Measurements from ENCODE around the gene IFRD1. TPM values are rescaled to one million over a fixed set of nuclear protein-coding genes. Genes with fewer than 3 reads are reported as not detected.
A peak's percentile ranks its signal among the peaks of the same experiment; 100 is the strongest.
"Not testable (repeated sequence)": the region's sequence is repeated elsewhere in the genome, so short reads cannot be mapped to it uniquely, and the experiment has no call there.

The IFRD1 gene
- total RNA-seq, 1 experiment from 2014 or later: 54.1 TPM

GRCh38 chr7:112510001-112510742, 59.9 kb downstream of the IFRD1 start:
- DNase-seq: no peak
- Histone ChIP-seq H3K27me3 (ENCODE audit: control insufficient read depth, insufficient read depth, low read length) (no peaks in the 10 kb centered on the region; the same call in 1 of the 2 replicates), H3K4me3 (ENCODE audit: insufficient read depth, low read depth, low read length) (no peak overlapping the region), H3K36me3 (replicated peaks; ENCODE audit: control insufficient read depth, insufficient read depth, low read length) (no peaks in the 10 kb centered on the region)

DNA sequence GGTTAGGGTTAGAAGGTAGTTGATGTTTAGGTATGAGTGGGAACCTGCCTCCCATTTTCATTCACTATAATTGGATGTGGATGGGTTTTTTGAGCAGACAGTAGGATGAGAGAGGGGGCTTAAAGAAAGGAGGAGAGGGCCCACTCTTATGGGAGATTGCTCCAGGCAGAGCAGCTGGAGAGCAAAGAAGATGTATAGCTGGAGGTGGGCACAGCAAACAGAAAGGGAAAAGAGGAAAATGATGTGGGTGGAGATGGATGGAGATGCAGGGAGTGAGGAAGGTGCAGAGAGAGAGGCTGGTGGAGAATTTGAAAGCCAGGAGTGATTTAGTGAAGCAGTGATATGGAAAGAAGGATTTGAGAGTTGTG, 60.5 kb downstream of the IFRD1 start:
- no peaks in the 10 kb centered on the region; the same call in 1 of the 2 replicates for H3K27me3 ChIP-seq (ENCODE audit: control insufficient read depth, insufficient read depth, low read length)
- no peaks in the 10 kb centered on the region for H3K36me3 ChIP-seq (replicated peaks; ENCODE audit: control insufficient read depth, insufficient read depth, low read length)
- H3K4me3 ChIP-seq (ENCODE audit: insufficient read depth, low read depth, low read length): no peak overlapping the region
- no peak for DNase-seq

DNA sequence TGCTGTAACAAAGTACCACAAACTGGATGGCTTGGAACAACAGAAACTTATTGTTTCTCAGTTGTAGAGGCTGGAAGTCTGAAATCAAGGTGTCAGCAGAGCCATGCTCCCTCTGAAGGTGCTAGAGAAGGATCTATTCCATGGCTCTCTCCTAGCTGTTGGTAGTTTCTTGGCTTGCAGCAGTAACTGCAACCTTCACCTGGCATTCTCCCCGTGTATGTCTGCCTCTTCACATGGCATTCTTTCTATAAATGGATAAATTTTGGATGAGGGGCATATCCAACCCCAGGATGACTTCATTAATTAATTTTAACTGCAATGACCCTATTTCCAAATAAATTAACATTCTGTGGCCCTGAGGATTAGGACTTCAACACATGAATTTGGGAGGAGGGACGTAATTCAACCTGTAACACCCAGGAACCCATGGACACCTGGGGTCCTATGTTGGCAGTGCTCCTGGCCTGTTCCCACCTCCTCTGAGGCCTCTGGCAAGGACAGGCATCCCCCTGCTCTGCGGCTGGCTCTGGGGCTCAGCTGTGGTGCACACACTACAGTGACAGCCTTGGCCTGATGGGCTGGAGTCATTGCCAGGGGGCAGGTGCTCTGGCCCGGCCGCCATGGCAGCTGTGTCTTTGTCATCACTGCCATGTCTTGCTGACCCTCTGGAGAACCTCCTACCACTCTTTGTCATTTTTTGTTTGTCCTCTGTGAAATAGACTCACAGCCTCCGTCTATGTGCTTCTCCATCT, 61.4 kb downstream of the IFRD1 start:
- H3K27me3 ChIP-seq (ENCODE audit: control insufficient read depth, insufficient read depth, low read length): no peaks in the 10 kb centered on the region; the same call in 1 of the 2 replicates
- H3K36me3 ChIP-seq (replicated peaks; ENCODE audit: control insufficient read depth, insufficient read depth, low read length): no peaks in the 10 kb centered on the region
- no peak for DNase-seq
- H3K4me3 ChIP-seq (ENCODE audit: insufficient read depth, low read depth, low read length): no peak overlapping the region

DNA sequence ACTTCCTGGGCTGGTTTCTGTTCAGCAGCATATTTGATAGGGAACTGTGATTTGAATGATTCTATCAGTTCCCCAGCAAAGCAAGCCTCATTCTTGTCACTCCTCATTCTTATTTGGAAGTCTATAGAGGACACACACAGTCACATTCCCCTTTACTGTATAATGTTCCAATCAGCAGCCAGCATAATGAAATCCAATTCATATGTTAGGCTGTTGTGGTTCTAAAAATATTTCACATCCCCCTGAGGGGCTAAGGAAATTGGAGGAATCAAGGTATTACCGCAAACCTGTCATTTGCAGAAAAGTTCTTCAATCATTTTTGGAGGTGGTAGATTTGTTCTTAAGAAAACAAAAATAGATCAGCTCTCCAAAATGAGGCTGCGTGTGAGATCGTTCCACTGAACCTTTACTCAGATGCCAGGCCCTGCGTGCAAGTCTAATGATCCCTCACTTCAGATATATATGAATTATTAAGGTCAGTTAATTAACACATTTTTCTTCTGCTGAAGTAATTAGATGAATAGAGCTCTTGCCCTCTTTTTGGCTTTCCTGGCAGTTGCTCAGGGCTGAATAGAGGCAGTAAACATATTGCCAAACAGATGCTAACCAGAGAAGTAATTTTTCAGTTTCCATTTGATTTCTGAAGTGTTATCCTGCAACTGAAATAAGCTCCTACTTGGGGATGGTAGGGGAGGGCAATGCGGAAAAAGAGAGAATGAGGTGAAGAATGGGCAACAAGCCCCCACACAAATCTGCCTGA, 62.4 kb downstream of the IFRD1 start:
- no peaks in the 10 kb centered on the region; the same call in 1 of the 2 replicates for H3K27me3 ChIP-seq (ENCODE audit: control insufficient read depth, insufficient read depth, low read length)
- H3K36me3 ChIP-seq (replicated peaks; ENCODE audit: control insufficient read depth, insufficient read depth, low read length): no peaks in the 10 kb centered on the region
- no peak for DNase-seq
- H3K4me3 ChIP-seq (ENCODE audit: insufficient read depth, low read depth, low read length): no peak overlapping the region

GRCh38 chr7:112515989-112516388, 65.7 kb downstream of the IFRD1 start:
- DNase-seq: peak; percentile 40
- Histone ChIP-seq H3K27me3 (ENCODE audit: control insufficient read depth, insufficient read depth, low read length) (no peaks in the 10 kb centered on the region; the same call in 1 of the 2 replicates), H3K36me3 (replicated peaks; ENCODE audit: control insufficient read depth, insufficient read depth, low read length) (no peaks in the 10 kb centered on the region), H3K4me3 (ENCODE audit: insufficient read depth, low read depth, low read length) (no peak overlapping the region)

GRCh38 chr7:112516418-112516817, 66.2 kb downstream of the IFRD1 start:
- not testable (repeated sequence) for H3K36me3 ChIP-seq (replicated peaks; ENCODE audit: control insufficient read depth, insufficient read depth, low read length)

DNA sequence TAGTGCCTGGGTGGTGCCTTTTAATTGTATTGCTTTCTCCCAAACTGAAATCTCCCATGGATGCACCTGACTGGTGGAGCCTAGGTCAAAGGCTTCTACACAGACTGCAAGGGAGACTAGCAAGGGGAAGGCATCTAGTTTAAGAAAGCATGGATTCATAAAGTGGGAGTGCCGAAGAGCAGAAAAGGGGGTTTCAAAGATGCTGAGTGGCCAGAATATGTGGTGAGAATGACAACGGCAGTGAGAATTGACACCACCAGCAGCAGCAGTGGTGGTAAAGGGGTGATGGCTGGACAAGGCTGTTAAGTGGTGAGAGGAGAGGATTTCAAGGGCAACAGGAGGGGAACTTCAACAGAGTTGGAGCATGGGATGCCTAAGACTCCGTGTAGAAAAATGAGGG, 67.2 kb downstream of the IFRD1 start:
- Histone ChIP-seq H3K36me3 (replicated peaks; ENCODE audit: control insufficient read depth, insufficient read depth, low read length) (no peaks in the 10 kb centered on the region), H3K27me3 (ENCODE audit: control insufficient read depth, insufficient read depth, low read length) (no peaks in the 10 kb centered on the region; the same call in 1 of the 2 replicates), H3K4me3 (ENCODE audit: insufficient read depth, low read depth, low read length) (no peak overlapping the region)
- no peak for DNase-seq

More at GRCh38 chr7:112516418-112516817, 66.2 kb downstream of the IFRD1 start:
- not testable (repeated sequence) for H3K27me3 ChIP-seq (ENCODE audit: control insufficient read depth, insufficient read depth, low read length); DNase-seq; H3K4me3 ChIP-seq (ENCODE audit: insufficient read depth, low read depth, low read length)

GRCh38 chr7:112520787-112521186, 70.5 kb downstream of the IFRD1 start:
- Histone ChIP-seq H3K27me3 (ENCODE audit: control insufficient read depth, insufficient read depth, low read length) (no peaks in the 10 kb centered on the region), H3K4me3 (ENCODE audit: insufficient read depth, low read depth, low read length) (no peak overlapping the region), H3K36me3 (replicated peaks; ENCODE audit: control insufficient read depth, insufficient read depth, low read length) (no peaks in the 10 kb centered on the region)
- DNase-seq: no peak

GRCh38 chr7:112521942-112522341, 71.7 kb downstream of the IFRD1 start:
- Histone ChIP-seq H3K36me3 (replicated peaks; ENCODE audit: control insufficient read depth, insufficient read depth, low read length) (no peaks in the 10 kb centered on the region), H3K4me3 (ENCODE audit: insufficient read depth, low read depth, low read length) (no peak overlapping the region), H3K27me3 (ENCODE audit: control insufficient read depth, insufficient read depth, low read length) (no peaks in the 10 kb centered on the region)
- DNase-seq: no peak

GRCh38 chr7:112523871-112524270, 73.6 kb downstream of the IFRD1 start:
- DNase-seq: no peak
- Histone ChIP-seq H3K36me3 (replicated peaks; ENCODE audit: control insufficient read depth, insufficient read depth, low read length) (no peaks in the 10 kb centered on the region), H3K27me3 (ENCODE audit: control insufficient read depth, insufficient read depth, low read length) (no peaks in the 10 kb centered on the region), H3K4me3 (ENCODE audit: insufficient read depth, low read depth, low read length) (no peak overlapping the region)

Other genes starting within 250 kb of the IFRD1 start
- 16.1 and 18.2 TPM in 2 replicates for gene DOCK4, start 244.1 kb upstream of the IFRD1 start, total RNA-seq (2014; rRNA removed; shearing (Covaris generic))
- gene ZNF277, start 243.8 kb upstream of the IFRD1 start, total RNA-seq (2014; rRNA removed; shearing (Covaris generic)): 29.8 and 43.3 TPM in 2 replicates
- gene LSMEM1, start 30.5 kb downstream of the IFRD1 start, total RNA-seq (2014; rRNA removed; shearing (Covaris generic)): 0.18 and 0.87 TPM in 2 replicates

All from H7 (cell line).